GM23248 (cell line): ENCODE data around the gene NOTCH3. TPM values are rescaled to one million over a fixed set of nuclear protein-coding genes. Genes with fewer than 3 reads are reported as not detected.

Source experiments
- DNase-seq: peaks from one replicate; pipeline ENCODE4 v3.0.0-alpha.2; 2015
- H2AFZ ChIP-seq: fragments of 200-600 bp; sonication (generic); 2 replicates; pipeline ENCODE4 v1.6.1; 2016; ENCODE audit warnings: antibody characterized with exemption
- H3F3A ChIP-seq: fragments of 200-600 bp; sonication (generic); 2 replicates; pipeline ENCODE4 v1.6.1; 2016; ENCODE audit warnings: mild to moderate bottlenecking, antibody characterized with exemption, mixed run types; ENCODE audit not compliant: insufficient read depth
- H3K27ac ChIP-seq: fragments of 200-600 bp; sonication (generic); 2 replicates; pipeline ENCODE4 v1.5.1; 2016; ENCODE audit warnings: mild to moderate bottlenecking
- H3K27me3 ChIP-seq: fragments of 200-600 bp; sonication (generic); replicated peaks from 2 replicates; pipeline ENCODE4 v1.6.1; 2016; ENCODE audit warnings: mild to moderate bottlenecking; ENCODE audit not compliant: insufficient read depth
- H3K36me3 ChIP-seq: fragments of 200-600 bp; sonication (generic); 2 replicates; pipeline ENCODE4 v1.6.1; 2016; ENCODE audit warnings: low read depth, mild to moderate bottlenecking
- H3K4me1 ChIP-seq: fragments of 200-600 bp; sonication (generic); 2 replicates; pipeline ENCODE4 v1.6.1; 2016; ENCODE audit warnings: mild to moderate bottlenecking; ENCODE audit not compliant: insufficient read depth
- H3K4me2 ChIP-seq: fragments of 200-600 bp; sonication (generic); one replicate; pipeline ENCODE4 v1.6.1; 2016; ENCODE audit warnings: mild to moderate bottlenecking; ENCODE audit not compliant: unreplicated experiment
- H3K4me3 ChIP-seq: fragments of 200-600 bp; sonication (generic); 2 replicates; pipeline ENCODE4 v1.5.1; 2016; ENCODE audit warnings: mild to moderate bottlenecking
- H3K79me2 ChIP-seq: fragments of 200-600 bp; sonication (generic); 2 replicates; pipeline ENCODE4 v1.6.1; 2016; ENCODE audit warnings: mild to moderate bottlenecking; ENCODE audit not compliant: insufficient read depth
- H3K9ac ChIP-seq: fragments of 200-600 bp; sonication (generic); 2 replicates; pipeline ENCODE4 v1.6.1; 2016; ENCODE audit warnings: mild to moderate bottlenecking
- H3K9me2 ChIP-seq: fragments of 200-600 bp; sonication (generic); 2 replicates; pipeline ENCODE4 v1.6.1; 2016; ENCODE audit warnings: mixed run types, mild to moderate bottlenecking, moderate library complexity; ENCODE audit not compliant: insufficient read depth
- H3K9me3 ChIP-seq: fragments of 200-600 bp; sonication (generic); one replicate; pipeline ENCODE4 v1.6.1; 2017; ENCODE audit warnings: low read depth
- H4K20me1 ChIP-seq: fragments of 200-600 bp; sonication (generic); 2 replicates; pipeline ENCODE4 v1.6.0; 2016; ENCODE audit not compliant: insufficient read depth
- EZH2 ChIP-seq: fragments of 200-600 bp; sonication (generic); IDR thresholded peaks from 2 replicates; pipeline ENCODE4 v1.6.1; 2018; ENCODE audit warnings: antibody characterized with exemption, mild to moderate bottlenecking; ENCODE audit not compliant: insufficient read depth, poor library complexity, severe bottlenecking
- EZH2phosphoT487 ChIP-seq: fragments of 200-600 bp; sonication (generic); IDR thresholded peaks from 2 replicates; pipeline ENCODE4 v1.6.1; 2018; ENCODE audit warnings: antibody characterized with exemption, moderate library complexity, mild to moderate bottlenecking, low read depth; ENCODE audit not compliant: insufficient read depth
- WGBS, 2 experiments: methylation state at CpG; one replicate each; pipeline ENCODE4 v1.1.6; 2015 to 2017; ENCODE audit warnings: low lambda C conversion rate in 2 of 2, low coverage in 1 of 2; ENCODE audit errors: missing lambda C conversion rate in 2 of 2; 5-methylcytosine and 5-hydroxymethylcytosine counted together
- in situ Hi-C: fragments of 300-500 bp; cut with MboI; formaldehyde crosslinking; loops from 2 replicates; pipeline ENCODE4 v1.15.0; 2020
- polyA plus RNA-seq: library from polyadenylated mRNA; unstranded; fragments of >200 nt; fragmentation: Nextera tagmentation; extraction: Ambion mirVana; gene quantifications from 2 replicates; pipeline ENCODE4 v1.2.1, GENCODE V29; 2016
- total RNA-seq: library from RNA; depleted of rRNA; stranded (reverse); fragments of >200 nt; shearing (Covaris generic); gene quantifications from 2 replicates; pipeline ENCODE4 v1.2.3, GENCODE V29; 2014

Gene NOTCH3
- total and polyA plus RNA-seq, 2 experiments from 2014 or later = 16.0 to 66.9 TPM

DNA sequence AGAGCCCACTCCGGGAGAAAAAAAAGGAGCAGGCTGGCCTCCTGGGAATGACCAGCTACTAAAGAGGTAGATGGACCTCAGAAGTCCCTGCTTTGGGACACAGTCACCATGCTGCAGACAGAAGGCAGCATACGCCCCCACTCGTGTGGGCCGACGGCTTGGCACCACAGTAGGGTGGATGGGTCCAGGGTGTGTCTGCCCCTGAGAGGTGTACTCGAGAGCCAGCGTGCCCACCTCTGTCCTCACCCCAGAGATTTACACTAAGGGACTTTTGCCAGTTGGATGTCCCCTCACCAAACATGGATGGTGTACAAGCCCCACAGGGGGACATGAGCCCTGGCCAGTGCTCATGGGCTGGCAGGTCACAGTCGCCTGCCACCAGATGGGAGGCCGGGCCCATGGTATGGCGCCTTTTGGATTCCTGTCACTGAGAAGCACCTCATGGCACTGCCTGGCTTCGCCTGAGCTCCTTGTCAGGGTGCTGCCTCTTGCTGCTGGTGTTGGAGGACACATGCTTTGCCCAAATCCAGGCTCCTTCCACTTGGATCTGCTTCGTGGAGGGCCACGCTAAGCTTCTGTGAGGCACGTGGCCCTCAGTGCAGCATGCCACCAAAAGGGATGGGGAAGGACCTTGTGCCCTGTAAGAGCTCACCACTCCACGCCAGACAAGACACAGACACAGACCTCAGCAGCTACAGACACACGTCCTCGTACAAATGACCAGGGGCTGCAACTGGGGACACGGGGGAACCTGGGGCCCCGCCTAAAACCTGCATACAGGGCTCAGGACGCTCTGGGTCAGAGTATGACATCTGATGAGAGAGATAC is 44.8 kb upstream of the NOTCH3 start:
- Histone ChIP-seq H4K20me1 (no peaks in the 10 kb centered on the region), H3K4me3 (no peak overlapping the region), H3K9ac (no peak overlapping the region), H3K4me2 (no peak overlapping the region), H3K79me2 (peaks cover 69% of the 10 kb centered on the region), H3K27me3 (no peaks in the 10 kb centered on the region), H3K36me3 (peaks cover 15% of the 10 kb centered on the region; the same call in 1 of the 2 replicates), H3K9me3 (no peaks in the 10 kb centered on the region), H3K4me1 (peaks cover 24% of the 10 kb centered on the region), H3F3A (peaks cover 24% of the 10 kb centered on the region), H3K27ac (no peak overlapping the region), H2AFZ (no peak overlapping the region), H3K9me2 (no peaks in the 10 kb centered on the region)
- no peak for DNase-seq
- in situ Hi-C loops = no loop called here
- 81 to 83% methylated on average over 20 of the region's 20 CpGs for WGBS, 2 experiments
- TF ChIP-seq EZH2phosphoT487 (no peak), EZH2 (no peak)

DNA sequence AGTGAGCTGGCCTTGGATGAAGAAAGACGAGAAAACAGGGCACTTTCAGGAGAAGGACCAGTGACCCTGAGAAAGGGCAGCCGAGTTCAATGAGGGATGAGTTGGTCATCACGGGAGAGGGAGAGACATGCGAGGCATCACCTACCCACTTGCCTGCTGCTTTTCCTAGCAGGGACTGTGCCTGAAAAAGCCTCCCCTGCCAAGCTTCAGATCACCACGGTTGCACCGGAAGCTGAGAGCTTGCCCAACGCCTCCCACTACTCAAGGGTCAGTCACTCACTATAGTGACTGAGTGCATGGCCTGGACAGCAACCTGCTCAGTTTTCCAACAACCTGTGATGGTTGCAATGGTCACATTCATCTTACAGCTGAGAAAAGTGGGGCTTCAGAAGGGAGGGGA is 44.0 kb upstream of the NOTCH3 start:
- Histone ChIP-seq H3K27me3 (no peaks in the 10 kb centered on the region), H3K9me3 (no peaks in the 10 kb centered on the region), H3K4me1 (peaks cover 17% of the 10 kb centered on the region), H3K9me2 (no peaks in the 10 kb centered on the region), H2AFZ (no peak overlapping the region), H3K4me2 (no peak overlapping the region), H4K20me1 (no peaks in the 10 kb centered on the region), H3F3A (peaks cover 19% of the 10 kb centered on the region), H3K27ac (no peak overlapping the region), H3K79me2 (peaks cover 72% of the 10 kb centered on the region), H3K9ac (no peak overlapping the region), H3K4me3 (no peak overlapping the region), H3K36me3 (peaks cover 16% of the 10 kb centered on the region; the same call in 1 of the 2 replicates)
- WGBS, 2 experiments = 78 to 85% methylated on average over 7 of the region's 7 CpGs
- in situ Hi-C loops = no loop called here
- TF ChIP-seq EZH2 (no peak), EZH2phosphoT487 (no peak)
- DNase-seq = no peak

DNA sequence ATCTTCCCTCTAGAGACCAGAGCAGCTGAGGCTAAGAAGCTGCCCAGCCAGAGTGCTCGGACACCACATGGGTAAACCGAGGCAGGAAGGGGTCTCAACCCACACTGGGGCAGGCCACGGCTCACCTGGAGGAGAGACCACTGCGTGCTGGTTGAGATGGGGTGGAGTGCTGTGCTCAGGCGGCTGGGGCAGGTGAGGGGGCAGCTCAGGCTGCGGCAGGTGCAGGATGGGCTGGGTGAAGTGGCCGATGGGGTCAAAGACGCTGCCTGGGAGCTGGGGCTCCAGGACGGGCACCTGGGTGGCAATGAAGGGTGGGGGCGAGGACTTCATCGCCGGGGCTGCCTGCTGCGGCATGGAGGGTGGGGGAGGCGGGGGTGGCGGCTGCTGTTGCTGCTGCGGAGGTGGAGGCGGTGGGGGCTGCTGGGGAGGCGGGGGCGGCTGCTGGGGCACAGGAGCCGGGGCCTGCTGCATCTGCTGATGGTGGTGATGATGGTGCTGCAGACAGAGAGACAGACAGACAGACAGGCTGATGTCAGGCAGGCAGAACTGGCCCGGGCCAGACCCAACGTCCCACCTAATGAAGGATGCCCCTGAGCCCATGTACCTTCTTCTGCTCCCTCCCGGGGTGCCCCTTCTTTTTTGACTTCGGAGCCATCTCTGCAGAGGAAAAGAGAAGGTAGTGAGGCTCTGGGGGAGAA is 43.5 kb upstream of the NOTCH3 start:
- peaks cover 21% of the 10 kb centered on the region; the same call in 1 of the 2 replicates for H3K36me3 ChIP-seq
- no peaks in the 10 kb centered on the region for H4K20me1 ChIP-seq
- H3F3A ChIP-seq = peaks cover 13% of the 10 kb centered on the region
- peaks cover 12% of the 10 kb centered on the region for H3K4me1 ChIP-seq
- no peak overlapping the region for H3K9ac ChIP-seq
- H3K79me2 ChIP-seq = peaks cover 72% of the 10 kb centered on the region
- H3K9me3 ChIP-seq = no peaks in the 10 kb centered on the region
- in situ Hi-C loops = no loop called here
- no peak overlapping the region for H2AFZ ChIP-seq
- H3K27ac ChIP-seq = no peak overlapping the region
- TF ChIP-seq EZH2phosphoT487 (no peak), EZH2 (no peak)
- no peak overlapping the region for H3K4me3 ChIP-seq
- H3K4me2 ChIP-seq = no peak overlapping the region
- H3K9me2 ChIP-seq = no peaks in the 10 kb centered on the region
- no peak for DNase-seq
- H3K27me3 ChIP-seq = no peaks in the 10 kb centered on the region
- 91 to 94% methylated on average over 12 to 24 of the region's 24 CpGs for WGBS, 2 experiments

DNA sequence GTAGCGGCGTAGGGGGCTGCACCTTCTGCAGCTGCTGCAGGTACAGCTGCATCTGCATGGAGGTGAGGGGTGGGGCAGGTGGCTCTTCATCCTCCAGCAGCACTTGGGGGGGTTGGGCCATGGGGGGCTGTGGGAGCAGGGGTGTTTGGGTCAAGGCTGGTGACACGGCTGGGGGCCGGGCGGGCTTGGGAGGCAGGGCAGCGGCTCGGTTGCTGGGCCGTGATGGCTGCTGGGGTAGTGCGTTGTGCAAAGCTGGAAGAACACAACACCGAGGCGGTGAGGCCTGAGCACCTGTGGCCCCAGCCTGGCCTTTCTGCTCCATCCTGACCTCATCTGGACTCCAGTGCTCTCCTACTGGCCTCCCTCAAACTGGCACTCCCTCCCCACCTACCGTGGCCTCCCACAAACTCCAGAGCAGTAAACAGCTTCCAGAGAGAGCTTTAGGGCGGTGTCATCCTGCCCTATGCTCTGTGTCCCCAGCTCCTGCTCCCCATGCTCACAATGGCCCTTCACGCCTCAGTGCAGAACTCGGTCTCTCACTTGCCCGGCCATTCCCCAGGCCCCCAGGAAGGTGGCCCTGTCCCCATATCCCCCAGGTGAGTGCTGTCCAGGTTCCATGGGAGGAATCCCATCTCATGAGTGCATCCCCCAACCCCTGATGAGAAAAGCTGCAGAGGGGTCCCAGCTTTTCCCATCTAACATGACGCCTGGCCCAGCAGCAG is 42.6 kb upstream of the NOTCH3 start:
- Histone ChIP-seq H3K4me1 (peaks cover 3% of the 10 kb centered on the region), H4K20me1 (no peaks in the 10 kb centered on the region), H3K27ac (no peak overlapping the region), H3K9me3 (no peaks in the 10 kb centered on the region), H3F3A (peaks cover 6% of the 10 kb centered on the region; the same call in 1 of the 2 replicates), H3K79me2 (peaks cover 69% of the 10 kb centered on the region), H3K36me3 (peaks cover 23% of the 10 kb centered on the region; the same call in 1 of the 2 replicates), H3K9ac (no peak overlapping the region), H3K9me2 (no peaks in the 10 kb centered on the region), H3K4me3 (no peak overlapping the region), H2AFZ (no peak overlapping the region), H3K4me2 (no peak overlapping the region), H3K27me3 (no peaks in the 10 kb centered on the region)
- DNase-seq = no peak
- in situ Hi-C loops = no loop called here
- WGBS, 2 experiments = 87% methylated on average over 6 to 17 of the region's 17 CpGs
- TF ChIP-seq EZH2 = no peak
- TF ChIP-seq EZH2phosphoT487 = no peak
